Esophagus muscularis mucosa (tissue), 3 donors: ENCODE data around the gene GRM4.

Experiments used
- POLR2A ChIP-seq: fragments of 450-650 bp; IDR thresholded peaks from one replicate; pipeline ENCODE4 v1.6.1; 2017; ENCODE audit warnings: antibody characterized with exemption, moderate library complexity, mild to moderate bottlenecking, low read depth
- TF ChIP-seq, protein P1 (sequence below), 3 experiments: fragments of 200-600 bp in 2 of 3; fragments of 450-650 bp in 1 of 3; sonication (generic) in 2 of 3; IDR thresholded peaks; one replicate each; pipeline ENCODE4 v1.5.1; 2017 to 2019; ENCODE audit warnings: antibody characterized with exemption in 3 of 3, mild to moderate bottlenecking in 2 of 3, moderate library complexity in 1 of 3

- TF ChIP-seq, protein P1, sequence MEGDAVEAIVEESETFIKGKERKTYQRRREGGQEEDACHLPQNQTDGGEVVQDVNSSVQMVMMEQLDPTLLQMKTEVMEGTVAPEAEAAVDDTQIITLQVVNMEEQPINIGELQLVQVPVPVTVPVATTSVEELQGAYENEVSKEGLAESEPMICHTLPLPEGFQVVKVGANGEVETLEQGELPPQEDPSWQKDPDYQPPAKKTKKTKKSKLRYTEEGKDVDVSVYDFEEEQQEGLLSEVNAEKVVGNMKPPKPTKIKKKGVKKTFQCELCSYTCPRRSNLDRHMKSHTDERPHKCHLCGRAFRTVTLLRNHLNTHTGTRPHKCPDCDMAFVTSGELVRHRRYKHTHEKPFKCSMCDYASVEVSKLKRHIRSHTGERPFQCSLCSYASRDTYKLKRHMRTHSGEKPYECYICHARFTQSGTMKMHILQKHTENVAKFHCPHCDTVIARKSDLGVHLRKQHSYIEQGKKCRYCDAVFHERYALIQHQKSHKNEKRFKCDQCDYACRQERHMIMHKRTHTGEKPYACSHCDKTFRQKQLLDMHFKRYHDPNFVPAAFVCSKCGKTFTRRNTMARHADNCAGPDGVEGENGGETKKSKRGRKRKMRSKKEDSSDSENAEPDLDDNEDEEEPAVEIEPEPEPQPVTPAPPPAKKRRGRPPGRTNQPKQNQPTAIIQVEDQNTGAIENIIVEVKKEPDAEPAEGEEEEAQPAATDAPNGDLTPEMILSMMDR (IDR thresholded peaks at IDR 0.05) = no peak
- TF ChIP-seq POLR2A = no peak
Observed at GRCh38 chr6:34157851-34158250, 12.0 kb upstream of the GRM4 start.
